HUDEP-2 (cell line): Measurements from ENCODE around the gene PRKACA.
"Not testable (repeated sequence)": the region's sequence is repeated elsewhere in the genome, so short reads cannot be mapped to it uniquely, and the experiment has no call there.

Source experiments
- DNase-seq, 76 experiments: peaks; one replicate each; lab custom pipeline; 2025; ENCODE audit not compliant: unreplicated experiment in 76 of 76; lab: John Stamatoyannopoulos, UW

PRKACA gene

GRCh38 chr19:14053500-14053899 is 64.1 kb downstream of the PRKACA start:
- no peak for DNase-seq

- no peak for DNase-seq
Observed at GRCh38 chr19:14053032-14053431, 64.5 kb downstream of the PRKACA start.

DNA sequence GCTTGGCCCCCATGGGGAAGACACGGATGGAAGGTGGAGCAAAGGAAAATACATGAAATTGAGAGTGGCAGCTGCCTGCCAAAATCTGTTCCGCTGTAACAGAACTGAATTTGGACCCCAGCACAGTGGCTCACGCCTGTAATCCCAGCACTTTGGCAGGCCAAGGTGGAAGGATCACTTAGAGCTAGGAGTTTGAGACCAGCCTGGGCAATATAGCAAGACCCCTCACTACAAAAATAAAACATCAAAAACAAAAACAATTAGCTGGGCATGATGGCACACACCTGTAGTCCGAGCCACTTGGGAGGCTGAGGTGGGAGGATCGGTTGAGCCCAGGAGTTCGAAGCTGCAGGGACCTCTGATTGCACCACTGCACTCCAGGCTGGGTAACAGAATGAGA is 65.1 kb downstream of the PRKACA start:
- no peak for DNase-seq

- no peak for DNase-seq
Observed at GRCh38 chr19:14051980-14052379, 65.6 kb downstream of the PRKACA start.

DNA sequence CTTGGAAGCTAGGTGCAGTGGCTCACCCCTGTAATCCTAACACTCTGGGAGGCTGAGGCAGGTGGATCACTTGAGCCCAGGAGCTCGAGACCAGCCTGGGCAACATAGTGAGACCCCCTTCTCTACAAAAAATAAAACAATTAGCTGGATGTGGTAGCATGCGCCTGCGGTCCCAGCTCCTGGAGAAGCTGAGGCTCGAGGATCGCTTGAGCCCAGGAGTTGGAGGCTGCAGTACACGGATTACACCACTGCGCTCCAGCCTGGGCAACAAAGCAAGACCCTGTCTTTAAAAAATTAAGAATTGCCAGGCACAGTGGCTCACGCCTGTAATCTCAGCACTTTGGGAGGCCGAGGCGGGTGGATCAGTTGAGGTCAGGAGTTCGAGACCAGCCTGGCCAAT is 66.6 kb downstream of the PRKACA start:
- not testable (repeated sequence) for DNase-seq

- DNase-seq: no peak
Observed at GRCh38 chr19:14050512-14050911, 67.0 kb downstream of the PRKACA start.

DNA sequence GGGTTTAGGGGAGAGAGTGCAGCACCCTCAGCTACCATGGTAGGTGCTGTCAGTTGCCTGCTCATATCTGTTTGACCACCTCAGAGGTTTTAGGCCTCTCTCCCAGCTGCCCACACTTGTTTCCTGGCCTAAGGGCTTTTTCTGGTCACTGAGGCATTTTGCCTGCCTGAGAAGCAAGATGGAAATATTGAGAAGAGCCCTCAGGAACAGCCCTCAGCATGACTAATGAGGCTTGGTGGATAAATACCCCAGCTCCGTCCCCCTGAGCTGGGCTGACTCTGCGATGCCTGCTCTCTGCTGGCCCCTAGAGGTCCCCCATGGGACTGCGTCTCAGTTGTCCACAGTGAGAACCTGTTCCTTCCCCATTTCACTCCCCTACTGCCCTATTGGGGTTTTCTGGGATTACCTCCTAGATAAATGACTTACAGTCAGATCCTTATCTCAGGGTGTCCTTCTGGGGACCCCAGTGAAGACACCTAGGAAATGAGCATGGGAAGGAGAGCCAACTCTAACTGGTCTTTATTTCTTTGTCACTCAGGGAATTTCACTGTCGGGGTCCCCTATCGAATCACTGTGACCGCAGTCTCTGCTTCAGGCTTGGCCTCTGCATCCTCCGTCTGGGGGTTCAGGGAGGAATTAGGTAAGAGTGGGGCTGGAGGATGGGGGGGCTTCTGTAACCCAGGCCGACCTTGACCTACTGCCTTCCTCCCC is 69.0 kb downstream of the PRKACA start:
- DNase-seq: peak in 59 of 76 experiments; percentile 18 to 81 (median 60)

DNA sequence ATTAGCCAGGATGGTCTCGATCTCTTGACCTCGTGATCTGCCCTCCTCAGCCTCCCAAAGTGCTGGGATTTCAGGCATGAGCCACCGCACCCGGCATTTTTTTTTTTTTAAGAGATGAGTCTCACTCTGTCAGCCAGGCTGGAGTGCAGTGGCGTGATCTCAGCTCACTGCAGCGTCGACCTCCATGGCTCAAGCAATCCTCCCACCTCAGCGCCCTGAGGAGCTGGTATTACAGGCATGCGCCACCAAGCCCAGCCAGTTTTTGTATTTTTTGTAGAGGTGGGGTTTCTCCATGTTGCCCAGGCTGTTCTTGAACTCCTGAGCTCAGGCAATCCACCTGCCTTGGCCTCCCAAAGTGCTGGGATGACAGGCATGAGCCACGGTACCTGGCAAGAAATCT is 69.7 kb downstream of the PRKACA start:
- not testable (repeated sequence) for DNase-seq

DNA sequence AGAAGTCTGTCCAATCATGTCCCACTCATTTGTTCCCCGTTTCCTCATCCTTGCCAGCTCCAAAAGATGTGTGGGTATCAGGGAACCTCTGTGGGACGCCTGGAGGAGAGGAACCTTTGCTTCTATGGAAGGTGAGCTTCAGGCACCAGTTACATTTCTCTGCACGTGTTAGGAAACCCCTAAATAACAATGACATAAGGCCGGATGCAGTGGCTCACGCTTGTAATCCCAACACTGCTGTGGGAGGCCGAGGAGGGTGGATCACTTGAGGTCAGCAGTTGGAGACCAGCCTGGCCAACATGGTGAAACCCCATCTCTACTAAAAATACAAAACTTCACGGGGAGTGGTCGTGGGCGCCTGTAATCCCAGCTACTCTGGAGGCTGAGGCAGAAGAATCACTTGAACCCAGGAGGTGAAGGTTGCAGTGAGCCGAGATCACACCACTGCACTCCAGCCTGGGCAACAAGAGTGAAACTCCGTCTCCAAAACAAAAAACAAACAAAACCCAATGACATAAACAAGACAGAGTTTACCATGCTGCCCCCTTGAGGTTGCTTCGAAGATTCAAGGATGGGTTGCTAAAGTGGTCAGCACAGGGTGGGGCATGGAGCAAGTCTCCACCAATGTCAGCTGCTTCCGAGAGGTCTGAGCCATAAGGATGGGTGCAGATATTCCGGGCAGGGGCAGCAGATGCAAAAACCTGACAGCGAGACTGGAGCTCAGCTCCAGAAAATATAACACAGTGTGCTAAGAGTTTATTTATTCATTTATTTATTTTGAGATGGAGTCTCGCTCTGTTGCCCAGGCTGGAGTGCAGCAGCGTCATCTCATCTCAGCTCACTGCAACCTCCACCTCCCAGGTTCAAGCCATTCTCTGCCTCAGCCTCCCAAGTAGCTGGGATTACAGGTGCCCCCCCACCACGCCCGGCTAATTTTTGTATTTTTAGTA is 74.6 kb downstream of the PRKACA start:
- peak in 56 of 76 experiments; percentile 13 to 83 (median 46) for DNase-seq
